SIG-M5 treated with dmso at 0.1 percent for 504 hours (cell line): ENCODE data around the gene MACF1.

Source experiments
- DNase-seq: peaks from one replicate; lab custom pipeline; 2025; ENCODE audit not compliant: unreplicated experiment; lab: John Stamatoyannopoulos, UW

MACF1 gene

DNA sequence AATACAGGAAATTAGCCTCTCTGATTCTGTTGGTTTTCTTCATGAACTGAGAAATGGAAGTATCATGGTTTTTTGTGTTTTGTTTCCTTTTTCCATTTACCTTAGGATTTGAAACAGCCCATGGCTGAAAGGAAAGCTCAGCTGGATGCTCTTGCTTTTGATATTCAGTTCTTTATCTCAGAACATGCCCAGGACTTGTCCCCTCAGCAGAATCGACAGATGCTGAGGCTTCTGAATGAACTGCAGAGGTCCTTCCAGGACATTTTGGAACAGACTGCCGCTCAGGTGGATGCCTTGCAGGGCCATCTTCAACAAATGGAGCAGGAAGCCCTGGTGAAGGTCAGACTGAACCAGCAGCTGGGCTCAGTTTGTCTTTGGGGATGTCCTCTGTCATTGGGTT is 142.4 kb downstream of the MACF1 start:
- DNase-seq, result no peak

DNA sequence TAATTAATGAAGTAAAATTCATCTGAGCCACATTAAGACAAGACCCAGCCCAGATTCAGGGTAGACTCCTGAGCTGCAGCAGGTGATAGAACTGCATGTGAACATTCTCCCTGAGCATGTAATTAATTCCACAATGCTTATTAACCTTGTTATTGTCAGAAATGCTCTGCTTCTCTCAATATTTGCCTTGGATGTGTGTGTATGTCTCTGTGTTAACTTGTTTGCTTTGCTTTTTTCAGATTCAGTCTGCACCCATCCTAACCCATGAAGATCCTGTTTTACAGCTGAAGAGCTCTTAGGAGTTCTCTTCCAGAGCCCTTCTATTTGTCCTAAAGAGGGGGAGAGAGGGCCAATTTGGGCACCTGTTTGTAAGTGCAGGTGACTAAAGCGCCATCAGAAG is 143.8 kb downstream of the MACF1 start:
- no peak for DNase-seq

DNA sequence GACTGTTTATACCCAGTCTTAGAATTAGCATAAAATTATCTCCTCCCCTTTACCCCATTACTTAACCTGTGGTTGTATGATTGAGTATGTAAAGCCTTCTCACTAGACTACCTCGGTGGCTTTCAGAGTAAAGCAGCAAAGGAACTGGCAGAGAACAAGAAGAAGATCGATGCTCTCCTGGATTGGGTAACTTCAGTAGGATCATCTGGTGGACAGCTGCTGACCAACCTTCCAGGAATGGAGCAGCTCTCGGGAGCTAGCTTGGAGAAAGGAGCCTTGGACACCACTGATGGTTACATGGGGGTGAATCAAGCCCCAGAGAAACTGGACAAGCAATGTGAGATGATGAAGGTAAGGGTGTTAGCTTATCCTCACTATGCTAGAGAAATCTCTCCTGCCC is 148.4 kb downstream of the MACF1 start:
- no peak for DNase-seq

DNA sequence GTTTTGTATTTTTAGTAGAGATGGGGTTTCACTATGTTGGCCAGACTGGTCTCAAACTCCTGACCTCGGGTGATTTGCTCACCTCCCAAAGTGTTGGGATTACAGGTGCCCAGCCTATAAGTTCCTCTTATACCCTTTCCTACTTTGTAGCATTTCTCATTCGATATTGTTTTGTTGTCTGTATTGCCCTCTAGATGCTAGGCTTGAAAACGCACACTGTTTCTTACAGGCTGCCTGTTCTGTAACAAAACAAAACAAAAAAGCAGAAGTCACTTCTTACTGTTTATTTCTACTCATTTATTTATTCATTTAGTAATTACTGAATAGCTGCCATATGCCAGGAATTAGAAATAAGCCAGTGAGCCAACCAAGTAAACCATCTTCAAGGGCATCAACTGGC is 150.1 kb downstream of the MACF1 start:
- peak; percentile 2 for DNase-seq

DNA sequence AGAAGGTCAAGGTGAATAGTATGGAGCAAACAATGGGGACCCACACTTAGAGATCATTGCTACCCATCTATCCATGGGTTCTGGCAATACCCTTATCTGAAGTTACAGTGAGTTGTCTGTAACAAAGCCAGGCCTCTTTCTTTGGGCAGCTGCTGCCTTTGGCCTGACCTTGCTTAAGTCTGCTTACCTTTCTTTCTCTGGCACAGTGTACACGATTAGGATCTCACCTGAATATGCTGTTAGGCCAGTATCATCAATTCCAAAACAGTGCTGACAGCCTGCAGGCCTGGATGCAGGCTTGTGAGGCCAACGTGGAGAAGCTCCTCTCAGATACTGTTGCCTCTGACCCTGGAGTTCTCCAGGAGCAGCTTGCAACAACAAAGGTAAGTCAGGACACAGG is 154.0 kb downstream of the MACF1 start:
- DNase-seq, result no peak

DNA sequence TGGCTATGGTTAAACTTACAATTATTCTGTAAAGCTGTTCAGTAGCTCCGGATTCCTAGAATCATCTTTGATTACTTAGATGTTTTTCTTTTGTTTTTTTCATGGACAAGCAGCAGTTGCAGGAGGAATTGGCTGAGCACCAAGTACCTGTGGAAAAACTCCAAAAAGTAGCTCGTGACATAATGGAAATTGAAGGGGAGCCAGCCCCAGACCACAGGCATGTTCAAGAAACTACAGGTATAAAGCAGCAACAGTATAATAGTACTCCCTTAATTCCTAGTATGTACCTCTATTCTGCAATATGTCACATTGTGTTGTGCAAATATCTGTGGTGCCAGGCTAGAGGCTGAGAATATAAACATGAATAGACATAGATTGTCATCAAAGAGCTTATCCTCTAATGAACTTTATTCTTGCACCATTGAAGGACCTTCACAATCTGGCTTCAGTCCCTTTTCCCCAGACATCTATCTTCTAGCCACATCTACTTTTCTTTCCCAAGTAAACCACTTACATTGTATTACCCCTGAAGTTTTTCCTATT is 154.6 kb downstream of the MACF1 start:
- DNase-seq, result no peak

DNA sequence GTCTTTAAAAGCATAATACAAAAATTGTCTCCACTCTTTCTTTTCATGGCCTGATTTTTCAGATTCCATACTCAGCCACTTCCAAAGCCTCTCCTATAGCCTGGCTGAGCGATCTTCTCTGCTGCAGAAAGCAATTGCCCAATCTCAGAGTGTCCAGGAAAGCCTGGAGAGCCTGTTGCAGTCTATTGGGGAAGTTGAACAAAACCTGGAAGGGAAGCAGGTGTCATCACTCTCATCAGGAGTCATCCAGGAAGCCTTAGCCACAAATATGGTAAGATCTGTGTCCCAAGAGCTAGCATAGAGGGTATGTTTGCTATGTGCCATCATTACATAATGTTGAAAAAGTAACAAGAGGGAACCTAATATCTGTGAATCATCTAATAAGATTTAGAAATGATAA is 156.2 kb downstream of the MACF1 start:
- DNase-seq, result peak; percentile 27

DNA sequence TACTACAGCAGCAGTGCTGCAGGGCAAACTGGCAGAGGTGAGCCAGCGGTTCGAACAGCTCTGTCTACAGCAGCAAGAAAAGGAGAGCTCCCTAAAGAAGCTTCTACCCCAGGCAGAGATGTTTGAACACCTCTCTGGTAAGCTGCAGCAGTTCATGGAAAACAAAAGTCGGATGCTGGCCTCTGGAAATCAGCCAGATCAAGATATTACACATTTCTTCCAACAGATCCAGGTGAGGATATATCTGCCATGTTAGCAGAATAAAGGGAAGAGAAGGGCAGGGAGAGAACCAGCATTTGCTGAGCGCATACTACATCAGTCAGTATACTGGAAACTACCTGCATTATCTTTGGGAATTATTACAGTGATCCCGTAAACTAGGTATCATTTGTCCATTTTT is 157.0 kb downstream of the MACF1 start:
- DNase-seq, result no peak

DNA sequence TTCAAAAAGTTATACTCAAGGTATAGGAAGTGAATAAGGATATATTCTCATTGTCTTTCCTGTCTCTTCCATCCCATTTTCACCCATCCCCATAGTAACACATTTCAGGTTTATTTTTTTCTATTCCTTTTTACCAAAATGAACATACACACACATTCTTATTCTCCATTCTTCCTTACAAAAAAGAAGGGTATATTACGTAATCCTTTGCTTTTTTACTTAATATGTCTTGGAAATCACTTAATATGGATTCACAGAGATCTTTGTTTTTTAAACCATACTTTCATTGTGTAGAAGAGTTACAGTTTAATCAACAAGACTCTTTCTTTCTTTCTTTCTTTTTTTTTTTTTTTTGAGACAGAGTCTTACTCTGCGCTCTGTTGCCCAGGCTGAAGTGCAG is 158.8 kb downstream of the MACF1 start:
- no peak for DNase-seq

DNA sequence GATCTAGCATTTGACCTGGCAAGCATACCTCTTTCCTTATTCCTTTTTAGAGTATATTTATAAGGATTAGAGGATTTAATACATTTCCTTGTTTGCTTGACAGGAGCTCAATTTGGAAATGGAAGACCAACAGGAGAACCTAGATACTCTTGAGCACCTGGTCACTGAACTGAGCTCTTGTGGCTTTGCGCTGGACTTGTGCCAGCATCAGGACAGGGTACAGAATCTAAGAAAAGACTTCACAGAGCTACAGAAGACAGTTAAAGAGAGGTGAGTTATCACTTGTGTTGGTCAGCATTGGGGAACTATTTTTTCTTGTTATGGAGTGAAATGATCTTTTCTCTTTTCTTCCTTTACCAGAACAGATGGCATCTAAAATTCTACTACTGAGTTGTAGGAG is 163.6 kb downstream of the MACF1 start:
- no peak for DNase-seq

DNA sequence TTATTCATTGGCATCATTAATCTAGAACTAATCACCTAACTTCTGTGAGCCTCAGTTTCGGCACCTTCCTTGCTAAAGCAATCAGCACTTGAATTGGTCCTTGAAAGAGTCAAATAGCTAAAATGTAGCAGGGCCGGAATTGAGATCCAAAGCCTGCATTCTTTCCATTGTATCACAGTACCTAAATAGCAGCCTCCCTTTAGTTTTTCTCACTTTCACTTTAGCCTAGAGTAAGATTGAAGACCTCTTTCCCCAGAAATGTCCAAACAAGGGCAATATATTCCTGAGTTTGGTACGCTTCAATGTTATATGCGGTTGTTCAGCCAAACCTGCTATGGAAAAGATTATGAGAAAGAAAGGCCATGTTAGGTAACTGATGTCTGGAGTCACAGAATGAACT is 165.1 kb downstream of the MACF1 start:
- no peak for DNase-seq

DNA sequence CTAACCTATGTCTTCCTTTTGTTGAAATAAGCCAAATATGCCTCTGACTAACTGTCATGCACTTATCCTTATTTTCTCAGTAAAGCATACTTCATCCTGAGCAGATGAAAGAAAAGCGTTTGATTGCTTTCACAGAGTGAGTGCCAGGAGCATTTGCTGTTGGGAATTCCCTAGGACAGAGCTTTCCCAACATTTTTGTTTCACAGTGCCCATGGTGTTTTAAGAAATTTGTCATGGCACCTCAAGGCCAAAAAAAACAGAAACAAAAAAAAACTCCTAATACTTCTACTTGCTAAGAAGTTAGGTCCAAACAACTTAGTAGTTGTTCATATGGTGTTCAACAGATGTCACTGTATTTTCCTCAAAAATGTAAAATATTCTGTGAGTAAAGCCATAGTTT is 166.1 kb downstream of the MACF1 start:
- no peak for DNase-seq

DNA sequence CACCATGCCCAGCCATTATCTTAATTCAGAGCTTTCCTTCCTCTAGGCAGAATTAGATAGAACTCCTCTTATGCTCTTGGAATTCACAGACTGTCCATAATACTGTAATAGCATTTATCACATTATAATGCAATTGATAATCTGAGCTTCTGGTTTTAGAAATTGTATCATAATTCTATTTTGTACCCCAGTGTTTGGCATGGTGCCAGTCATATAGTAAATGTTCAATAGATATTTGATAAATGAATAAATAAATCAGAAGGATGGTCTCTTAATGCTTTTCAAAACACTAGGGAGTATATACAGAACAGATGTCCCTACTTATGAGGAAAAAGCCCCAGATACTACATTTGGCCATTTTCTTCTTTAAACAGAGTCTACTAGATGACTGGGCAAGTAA is 167.6 kb downstream of the MACF1 start:
- DNase-seq, result no peak

DNA sequence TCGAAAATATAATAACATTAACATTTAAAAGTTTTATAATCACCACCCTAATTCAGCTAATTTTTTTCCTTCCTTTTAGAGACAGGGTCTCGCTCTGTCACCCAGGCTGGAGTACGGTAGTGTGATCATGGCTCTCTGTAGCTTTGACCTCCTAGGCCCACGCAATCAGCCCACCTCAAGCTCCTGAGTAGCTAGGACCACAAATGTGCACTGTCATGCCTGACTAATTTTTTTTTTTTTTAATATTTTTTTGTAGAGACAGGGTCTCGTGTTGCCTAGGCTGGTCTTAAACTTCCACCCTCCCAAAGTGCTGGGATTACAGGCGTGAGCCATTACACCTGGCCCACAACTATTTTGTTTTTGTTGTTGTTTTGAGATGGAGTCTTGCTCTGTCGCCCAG is 172.2 kb downstream of the MACF1 start:
- DNase-seq, result no peak

DNA sequence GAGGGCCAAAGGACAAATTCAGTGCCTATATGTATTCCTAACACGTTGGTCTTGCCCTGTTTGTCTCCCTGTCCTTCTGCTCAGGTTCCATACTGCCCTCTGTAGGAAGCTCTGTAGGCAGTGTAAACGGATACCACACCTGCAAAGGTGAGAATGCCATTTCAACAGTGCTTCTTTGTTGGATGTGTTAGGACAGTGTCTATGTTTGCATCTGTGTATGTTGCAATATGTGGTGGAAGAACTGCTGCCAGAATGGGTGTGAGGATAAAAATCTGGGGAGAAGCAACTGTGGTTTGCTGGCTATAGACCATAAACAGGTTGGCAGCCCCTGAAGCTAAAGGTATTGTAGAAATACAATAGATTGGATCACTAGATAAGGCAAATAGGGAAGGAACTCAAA is 173.9 kb downstream of the MACF1 start:
- peak; percentile 1 for DNase-seq

DNA sequence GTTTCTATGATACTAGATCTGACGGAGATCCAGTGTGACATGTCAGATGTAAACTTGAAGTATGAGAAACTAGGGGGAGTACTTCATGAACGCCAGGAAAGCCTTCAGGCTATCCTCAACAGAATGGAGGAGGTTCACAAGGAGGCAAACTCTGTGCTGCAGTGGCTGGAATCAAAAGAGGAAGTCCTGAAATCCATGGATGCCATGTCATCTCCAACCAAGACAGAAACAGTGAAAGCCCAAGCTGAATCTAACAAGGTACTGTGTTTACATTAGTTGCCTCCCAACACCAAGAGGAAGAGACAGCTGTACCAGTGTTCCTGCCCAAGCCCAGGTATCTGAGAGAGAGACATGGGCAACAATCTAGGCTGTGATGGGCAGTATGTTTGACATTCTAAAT is 174.7 kb downstream of the MACF1 start:
- DNase-seq, result no peak

DNA sequence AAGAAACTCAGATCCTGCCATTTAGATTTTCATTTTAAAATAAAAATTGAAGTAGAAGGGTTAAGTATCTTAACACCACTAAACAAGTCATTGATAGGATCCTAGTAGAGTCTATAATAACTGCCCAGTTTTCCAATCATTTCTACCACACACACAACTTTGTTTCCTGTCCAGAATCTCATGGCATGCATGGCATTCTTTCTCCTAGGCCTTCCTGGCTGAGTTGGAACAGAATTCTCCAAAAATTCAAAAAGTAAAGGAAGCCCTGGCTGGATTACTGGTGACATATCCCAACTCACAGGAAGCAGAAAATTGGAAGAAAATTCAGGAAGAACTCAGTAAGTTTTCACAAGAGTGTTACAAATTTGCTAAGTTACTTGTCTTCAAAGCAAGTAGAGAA is 175.5 kb downstream of the MACF1 start:
- no peak for DNase-seq

DNA sequence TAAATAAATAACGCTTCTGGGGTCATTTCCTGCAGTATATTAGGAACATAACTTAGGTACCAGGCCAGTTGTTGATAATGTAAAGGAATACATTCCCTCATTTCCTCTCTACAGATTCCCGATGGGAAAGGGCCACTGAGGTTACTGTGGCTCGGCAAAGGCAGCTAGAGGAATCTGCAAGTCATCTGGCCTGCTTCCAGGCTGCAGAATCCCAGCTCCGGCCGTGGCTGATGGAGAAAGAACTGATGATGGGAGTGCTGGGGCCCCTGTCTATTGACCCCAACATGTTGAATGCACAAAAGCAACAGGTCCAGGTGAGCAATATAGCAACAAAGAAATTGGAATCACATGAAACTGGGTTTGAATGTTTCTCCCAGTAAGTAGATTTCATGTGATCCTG is 177.3 kb downstream of the MACF1 start:
- no peak for DNase-seq

DNA sequence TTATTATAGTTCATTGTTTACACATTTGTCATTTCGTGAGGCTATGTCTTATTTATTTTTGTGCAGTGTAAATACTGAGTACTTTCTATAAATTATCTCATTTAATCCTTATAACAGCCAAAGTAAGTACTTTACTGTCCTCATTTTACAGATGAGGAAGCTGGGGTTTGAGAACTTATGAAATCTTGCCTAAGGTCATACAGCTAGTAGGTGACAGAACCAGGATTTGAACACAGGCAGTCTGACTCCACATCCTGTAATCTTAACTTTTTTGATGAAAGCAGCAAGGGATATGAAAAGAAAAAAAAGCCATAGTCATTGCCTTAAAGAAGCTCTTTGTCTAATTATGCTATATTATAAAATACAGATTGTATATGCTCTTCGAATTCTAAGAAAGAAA is 179.8 kb downstream of the MACF1 start:
- DNase-seq, result peak; percentile 23

DNA sequence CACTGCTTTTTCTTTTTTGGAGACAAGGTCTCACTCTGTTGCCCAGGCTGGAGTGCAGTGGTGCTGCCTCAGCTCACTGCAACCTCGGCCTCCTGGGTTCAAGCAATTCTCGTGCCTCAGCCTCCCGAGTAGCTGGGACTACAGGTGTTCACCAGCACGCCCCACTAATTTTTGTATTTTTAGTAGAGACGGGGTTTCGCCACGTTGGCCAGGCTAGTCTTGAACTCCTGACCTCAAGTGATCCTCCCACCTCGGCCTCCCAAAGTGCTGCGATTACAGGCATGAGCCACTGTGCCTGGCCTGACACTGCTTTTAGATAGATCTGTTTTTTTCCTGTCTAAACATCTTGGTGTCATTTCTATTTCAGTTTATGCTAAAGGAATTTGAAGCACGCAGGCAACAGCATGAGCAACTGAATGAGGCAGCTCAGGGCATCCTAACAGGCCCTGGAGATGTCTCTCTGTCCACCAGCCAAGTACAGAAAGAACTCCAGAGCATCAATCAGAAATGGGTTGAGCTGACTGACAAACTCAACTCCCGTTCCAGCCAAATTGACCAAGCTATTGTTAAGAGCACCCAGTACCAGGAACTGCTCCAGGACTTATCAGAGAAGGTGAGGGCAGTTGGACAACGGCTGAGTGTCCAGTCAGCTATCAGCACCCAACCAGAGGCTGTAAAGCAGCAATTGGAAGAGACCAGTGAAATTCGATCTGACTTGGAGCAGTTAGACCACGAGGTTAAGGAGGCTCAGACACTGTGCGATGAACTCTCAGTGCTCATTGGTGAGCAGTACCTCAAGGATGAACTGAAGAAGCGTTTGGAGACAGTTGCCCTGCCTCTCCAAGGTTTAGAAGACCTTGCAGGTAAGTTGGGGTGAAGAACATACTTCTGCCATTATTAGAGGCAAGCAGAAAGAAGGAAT is 180.8 kb downstream of the MACF1 start:
- DNase-seq, result no peak

DNA sequence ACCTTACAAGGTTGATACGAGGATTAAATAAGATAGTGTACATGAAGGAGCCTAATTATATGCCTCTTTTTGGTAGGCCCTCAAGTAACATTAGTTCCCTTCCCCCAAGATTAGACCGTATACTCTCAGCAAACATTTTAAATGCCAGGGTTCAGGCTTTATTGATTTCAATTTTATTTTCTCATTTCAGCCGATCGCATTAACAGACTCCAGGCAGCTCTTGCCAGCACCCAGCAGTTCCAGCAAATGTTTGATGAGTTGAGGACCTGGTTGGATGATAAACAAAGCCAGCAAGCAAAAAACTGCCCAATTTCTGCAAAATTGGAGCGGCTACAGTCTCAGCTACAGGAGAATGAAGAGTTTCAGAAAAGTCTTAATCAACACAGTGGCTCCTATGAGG is 182.5 kb downstream of the MACF1 start:
- DNase-seq, result no peak

DNA sequence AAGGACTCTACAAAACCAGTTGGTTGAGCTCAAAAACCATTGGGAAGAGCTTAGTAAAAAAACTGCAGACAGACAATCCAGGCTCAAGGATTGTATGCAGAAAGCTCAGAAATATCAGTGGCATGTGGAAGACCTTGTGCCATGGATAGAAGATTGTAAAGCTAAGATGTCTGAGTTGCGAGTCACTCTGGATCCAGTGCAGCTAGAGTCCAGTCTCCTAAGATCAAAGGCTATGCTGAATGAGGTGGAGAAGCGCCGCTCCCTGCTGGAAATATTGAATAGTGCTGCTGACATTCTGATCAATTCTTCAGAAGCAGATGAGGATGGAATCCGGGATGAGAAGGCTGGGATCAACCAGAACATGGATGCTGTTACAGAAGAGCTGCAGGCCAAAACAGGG is 183.0 kb downstream of the MACF1 start:
- DNase-seq, result no peak
